G401 (cell line): Measurements from ENCODE around the gene RASA3. TPM values are rescaled to one million over a fixed set of nuclear protein-coding genes. Genes with fewer than 3 reads are reported as not detected.

Experiments used
- DNase-seq: peaks from one replicate; pipeline ENCODE4 v3.0.0-alpha.2; 2015; ENCODE audit warnings: low spot score
- in situ Hi-C: cut with HindIII; loops from 2 replicates; pipeline ENCODE4 v1.10.0; 2016; ENCODE audit warnings: low sequenced_read_pairs, mixed read lengths
- total RNA-seq: library from RNA; depleted of rRNA; stranded (reverse); fragments of >200 nt; shearing (Covaris generic); gene quantifications from 2 replicates; pipeline ENCODE4 v1.2.3, GENCODE V29; 2014

RASA3 gene
- total RNA-seq, 1 experiment from 2014 or later = 13.7 TPM

DNA sequence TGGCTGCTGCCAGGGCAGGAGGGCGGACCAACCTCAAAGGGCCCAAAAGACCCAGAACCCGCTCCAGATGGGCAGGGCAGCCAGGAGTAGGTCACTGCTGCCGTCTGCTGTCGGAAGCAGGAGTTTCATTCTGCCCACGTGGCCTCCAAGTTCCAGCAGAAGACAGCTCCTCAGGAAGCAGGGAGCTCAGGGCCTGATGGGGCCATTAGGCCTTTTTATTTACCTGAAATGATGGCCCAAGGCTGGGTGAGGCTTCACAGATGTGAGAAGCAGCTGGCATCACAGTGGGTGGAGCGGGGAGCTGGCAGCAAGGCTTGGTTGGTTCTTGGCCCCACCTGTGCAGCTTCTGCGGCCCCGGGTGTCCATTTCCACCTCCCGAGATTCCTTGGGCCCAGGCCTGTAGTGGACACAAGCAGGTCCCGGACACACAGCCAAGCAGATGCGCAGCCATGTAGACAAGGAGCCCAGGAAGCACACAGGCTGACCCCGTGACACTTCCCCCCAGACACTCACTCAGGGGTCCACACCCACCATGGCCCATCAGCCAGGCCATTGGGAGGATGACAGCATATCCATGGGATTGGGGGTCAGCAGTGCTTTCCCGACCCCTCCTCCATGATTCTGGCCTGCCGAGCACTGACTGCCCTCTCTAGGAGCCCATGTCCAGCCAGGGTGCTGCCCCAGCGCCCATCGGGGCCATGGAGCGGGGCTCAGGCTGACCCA, 185.0 kb downstream of the RASA3 start:
- in situ Hi-C loops = no loop called here
- peak; percentile 19 for DNase-seq

DNA sequence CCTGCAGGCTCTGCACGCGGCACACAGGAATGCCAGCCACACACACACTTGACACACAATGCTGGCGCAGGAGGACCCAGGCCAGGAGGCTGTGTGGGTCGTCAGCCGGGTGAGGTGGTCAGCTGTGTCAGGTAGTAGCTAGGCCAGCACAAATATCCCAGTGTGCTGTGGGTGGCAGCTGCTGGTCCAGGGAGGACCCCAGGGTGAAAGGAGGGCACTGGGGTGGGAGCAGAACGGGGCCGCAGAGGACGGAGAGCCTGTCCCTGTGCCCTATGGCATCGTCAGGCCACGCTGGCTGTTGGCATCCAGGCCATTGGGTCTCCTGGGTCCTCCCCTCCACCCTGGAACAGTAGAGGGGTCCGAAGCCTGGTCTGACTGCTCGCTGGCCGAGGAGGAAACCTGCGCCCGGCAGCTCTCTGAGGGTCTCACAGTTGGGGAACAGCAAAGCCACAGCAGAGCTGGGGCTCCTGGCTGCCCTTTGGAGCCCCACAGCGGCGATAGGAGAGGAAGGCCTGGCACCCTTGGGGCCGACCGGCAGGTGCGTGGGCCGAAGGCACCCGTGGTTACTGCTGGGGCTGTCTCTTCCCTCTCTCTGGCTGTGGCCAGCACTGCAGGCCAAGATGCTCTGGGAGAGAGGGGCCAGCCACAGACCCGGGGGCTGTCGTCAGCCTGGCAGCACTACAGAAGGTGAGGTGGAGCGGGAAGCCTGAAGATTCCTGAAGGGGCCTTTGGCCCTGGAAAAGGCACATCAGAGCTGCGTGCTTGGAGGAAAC, 185.8 kb downstream of the RASA3 start:
- in situ Hi-C loops = no loop called here
- DNase-seq = no peak

DNA sequence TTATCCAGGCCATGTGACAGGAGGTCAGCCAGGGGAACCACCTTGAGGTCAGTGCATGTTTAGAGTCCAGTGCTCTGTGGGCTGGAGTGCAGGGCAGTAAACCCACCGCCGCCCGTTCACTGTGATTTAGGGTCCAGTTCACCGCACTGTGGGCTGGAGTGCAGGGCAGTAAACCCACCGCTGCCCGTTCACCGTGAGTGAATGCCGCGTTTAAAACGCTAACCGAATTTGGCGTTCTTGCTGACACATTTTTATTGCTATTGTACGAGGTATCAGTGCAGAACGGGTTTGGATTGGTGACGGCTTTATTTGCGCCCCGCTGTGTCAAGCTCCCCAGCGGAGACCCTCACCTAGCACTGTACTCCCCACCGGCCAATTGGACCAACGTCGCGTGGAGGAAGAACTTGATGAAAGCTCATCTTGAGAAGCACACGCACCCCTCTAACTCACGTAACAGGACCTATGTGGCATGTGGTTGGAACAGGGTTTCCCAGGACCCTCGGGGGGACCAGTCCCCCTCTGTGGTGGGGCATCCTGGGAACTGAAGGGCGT, 186.5 kb downstream of the RASA3 start:
- in situ Hi-C loops = no loop called here
- DNase-seq = no peak

DNA sequence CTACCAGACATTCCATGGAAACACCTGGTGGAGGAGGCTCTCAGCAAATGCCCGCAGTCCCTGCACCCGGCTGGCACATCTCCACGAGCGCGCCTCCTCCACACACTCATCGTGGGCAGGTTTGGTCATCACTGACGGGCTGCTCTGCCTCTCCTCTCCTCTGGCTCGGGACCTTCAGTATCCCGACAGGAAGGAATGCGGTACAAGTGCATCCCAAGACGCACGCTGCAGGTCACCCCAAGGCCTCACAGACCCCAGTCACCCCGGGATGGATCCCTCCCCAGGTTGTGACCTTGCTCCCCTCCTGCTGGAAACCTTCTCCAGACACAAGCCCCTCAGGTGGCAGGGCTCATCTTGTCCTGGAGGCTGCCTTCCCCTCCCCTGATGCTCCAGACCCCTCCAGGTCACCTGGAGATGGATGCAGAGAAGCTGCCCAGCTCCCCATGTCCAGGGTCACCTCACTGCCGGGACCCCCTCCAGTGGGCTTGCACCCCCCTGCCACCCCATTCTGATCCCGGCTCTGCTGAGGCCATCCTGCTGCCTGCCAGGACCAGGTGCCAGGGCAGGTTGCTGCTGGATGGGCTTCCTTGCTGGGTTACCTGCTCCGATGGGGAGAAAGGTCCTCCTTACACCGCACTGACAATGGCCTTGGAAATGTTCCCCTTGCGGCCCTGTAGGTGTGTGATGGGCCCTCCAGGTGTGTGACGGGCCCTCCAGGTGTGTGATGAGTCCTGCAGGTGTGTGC, 188.4 kb downstream of the RASA3 start:
- in situ Hi-C loops = no loop called here
- no peak for DNase-seq

DNA sequence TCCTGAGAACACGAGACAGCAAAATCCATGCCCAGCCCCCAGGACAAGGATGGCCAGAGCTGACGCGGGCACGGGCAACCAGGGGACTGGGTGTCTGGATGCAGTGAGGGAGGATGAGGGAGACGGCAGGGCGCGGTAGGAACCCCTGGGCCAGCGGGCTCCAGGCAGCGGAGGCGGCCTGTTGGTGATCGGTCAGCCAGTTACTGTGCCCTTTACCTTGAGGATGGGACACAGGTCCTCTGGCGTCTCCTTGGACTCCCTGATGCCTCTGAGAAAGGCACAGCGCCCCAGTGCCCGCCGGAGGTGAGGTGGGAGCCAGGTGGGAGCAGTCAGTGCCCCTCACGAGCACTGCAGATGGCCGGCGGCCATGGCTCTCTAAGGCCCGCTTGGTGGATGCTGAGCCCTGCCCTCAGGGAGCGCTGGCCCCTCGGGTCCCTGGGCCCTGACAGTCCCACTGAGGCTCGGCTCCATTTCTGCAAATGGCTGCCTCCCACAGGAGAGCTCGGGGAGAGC, 189.8 kb downstream of the RASA3 start:
- no peak for DNase-seq
- in situ Hi-C loops = no loop called here

DNA sequence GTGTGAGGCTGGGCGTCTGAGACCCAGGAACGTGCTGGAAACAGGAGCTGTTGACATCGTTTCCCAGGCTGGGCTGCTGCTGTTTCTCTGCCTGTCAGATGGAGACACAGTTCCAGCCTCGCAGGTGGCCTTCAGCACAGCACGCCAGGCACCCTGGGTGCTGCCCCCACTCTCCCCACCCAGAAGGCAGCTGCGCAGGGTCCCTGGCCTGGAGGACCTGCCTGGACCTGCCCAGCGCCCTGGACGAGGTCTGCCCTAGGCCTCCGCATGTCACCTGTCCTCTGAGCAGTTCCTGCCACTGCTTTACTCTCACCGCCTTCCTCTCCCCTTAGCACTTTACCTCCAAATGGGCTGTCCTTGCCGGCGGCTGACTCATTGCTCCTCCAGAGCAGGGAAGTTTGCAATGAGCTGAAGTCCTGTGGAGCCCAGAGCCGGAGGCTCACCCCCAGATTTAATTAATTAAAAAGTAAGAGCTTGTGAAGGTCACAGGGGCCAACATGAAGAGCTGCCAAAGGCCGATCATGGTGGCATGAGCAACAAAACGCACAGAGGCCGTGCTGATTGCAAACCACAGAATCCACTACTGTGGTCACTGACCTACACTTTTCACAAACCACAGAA, 190.7 kb downstream of the RASA3 start:
- no peak for DNase-seq
- in situ Hi-C loops = no loop called here

DNA sequence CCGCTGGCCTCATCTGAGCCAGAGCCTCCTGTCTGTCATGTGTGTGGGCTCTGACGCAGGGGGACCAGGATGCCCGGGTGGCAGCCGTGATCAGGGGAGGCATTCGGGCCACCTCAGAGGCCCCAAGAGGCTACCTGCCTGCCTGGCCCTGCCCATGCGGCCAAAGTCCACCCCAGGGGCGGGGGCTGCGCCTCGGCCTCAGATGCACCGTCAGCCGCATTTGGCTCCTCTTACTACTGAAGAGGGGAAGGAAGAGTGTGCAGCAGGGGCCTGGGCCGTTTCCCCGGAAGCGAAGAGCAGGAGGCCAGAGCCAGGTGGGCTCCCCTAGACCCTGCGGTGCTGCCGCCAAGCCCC, 192.5 kb downstream of the RASA3 start:
- DNase-seq = no peak
- in situ Hi-C loops = no loop called here

DNA sequence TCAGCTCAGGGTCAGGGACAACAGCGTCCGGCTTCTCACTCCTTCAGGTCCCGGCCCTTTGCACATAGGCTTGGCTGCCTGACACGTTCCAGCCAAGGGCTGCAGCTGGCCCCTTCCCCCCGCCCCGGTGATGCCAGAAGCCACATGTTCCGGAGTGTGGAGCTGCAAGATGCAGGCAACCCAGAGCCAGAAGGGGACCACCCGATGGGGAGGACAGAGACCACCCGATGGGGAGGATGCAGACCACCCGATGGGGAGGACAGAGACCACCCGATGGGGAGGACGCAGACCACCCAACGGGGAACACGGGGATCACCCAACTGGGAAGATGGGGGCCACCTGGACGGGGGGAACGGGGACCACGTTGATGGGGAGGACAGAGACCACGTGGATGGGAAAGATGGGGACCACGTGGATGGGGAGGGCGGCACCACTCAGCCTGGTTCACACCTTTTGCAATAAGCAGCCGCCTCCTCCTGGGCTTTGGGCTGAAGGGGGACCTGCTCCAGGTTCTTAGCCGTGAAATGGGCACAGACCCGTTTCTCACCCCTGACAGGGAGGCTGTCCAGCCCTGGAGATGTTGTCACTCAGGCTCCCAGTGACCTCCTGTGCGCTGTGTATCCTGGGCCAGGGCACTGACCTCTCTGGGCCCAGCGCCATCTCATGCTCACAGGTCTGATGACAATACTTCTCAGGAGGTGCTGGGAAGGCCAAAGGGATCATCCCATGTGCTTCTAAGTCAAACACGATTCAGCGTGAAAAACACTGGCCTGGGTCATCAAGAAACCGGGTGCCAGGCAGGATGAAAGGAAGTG, 193.1 kb downstream of the RASA3 start:
- in situ Hi-C loops = no loop called here
- DNase-seq = no peak

DNA sequence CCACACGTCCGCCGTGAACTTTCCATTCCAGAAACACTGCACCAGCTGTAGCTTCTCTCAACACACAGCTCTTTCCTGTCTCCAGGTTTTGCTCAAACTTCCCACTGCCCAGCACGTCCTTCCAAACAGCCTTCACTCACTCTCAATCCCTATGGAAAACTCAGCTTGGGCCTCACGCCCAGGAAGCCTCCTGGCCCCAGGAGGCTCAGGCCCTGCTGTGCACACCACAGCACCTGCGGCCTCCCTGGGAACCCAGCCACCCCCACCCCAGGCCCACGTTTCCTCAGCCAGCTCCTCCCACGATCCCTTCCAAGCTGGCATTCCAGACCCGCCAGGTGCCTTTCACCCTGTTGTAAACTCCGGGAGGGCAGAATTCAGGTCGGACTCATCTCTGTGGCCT, 193.7 kb downstream of the RASA3 start:
- in situ Hi-C loops = no loop called here
- no peak for DNase-seq

DNA sequence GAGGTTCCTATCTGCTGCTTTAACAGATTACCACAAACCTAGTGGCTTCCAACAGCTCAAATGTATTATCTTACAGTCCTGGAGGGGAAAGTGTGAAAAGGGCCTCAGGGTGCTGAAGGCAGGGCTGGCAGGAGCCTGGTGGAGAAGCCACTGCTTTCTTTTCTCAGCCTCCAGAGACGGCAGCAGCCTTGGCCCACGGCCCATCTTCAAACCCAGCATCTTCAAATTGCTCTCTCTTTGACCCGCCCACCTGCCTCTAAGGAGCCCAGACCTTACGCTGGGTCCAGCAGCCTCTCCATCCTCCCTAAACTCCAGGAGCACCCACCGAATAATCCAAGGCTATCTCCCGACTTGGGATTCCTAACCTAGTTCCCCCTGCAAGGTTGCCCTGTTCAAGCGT, 194.2 kb downstream of the RASA3 start:
- in situ Hi-C loops = no loop called here
- no peak for DNase-seq

DNA sequence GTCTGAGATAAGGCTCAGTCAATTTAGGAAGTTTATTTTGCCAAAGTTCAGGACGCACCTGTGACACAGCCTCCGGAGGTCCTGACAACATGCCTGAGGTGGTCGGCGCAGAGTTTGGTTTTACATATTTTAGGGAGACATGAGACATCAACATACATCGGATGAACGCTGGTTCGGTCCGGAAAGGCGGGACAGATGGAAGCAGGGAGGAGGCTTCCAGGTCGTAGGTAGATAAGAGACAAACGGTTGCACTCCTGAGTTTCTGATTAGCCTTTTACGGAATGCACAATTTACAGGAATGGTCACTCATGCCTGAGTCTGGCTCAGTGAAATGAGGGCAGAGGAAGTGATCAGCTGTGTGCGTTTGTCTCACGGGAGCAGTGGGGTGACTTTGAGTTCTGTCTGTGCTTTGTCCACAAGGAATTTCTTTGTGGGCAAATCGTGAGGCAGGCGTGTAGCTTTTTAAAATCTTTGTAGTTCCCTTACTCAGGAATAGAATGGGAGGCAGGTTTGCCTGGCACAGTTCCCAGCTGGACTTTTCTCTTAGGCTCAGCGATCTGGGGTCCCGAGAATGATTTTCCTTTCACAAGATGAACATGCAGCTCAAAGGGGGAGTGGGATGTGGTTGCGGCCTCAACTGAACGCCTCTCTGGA, 194.8 kb downstream of the RASA3 start:
- in situ Hi-C loops = no loop called here
- DNase-seq = no peak

DNA sequence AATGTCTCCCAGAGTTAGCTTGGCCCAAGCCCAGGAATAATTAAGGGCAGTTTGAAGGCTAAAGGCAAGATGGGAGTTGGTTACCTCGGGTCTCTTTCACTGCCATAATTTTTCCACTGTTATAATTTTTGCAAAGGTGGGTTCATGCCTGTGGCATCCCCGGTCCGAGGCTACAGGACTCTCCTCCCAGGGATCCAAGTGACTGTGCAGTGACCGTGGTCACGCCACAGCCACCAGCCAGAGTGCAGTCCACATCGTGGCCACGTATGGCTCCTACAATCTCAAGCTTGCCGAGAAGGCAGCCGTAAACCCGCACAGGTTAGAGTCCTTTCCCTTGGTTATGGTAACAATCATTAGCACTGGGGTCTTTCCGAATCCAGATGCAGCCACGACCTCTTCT, 195.3 kb downstream of the RASA3 start:
- DNase-seq = no peak
- in situ Hi-C loops = no loop called here

DNA sequence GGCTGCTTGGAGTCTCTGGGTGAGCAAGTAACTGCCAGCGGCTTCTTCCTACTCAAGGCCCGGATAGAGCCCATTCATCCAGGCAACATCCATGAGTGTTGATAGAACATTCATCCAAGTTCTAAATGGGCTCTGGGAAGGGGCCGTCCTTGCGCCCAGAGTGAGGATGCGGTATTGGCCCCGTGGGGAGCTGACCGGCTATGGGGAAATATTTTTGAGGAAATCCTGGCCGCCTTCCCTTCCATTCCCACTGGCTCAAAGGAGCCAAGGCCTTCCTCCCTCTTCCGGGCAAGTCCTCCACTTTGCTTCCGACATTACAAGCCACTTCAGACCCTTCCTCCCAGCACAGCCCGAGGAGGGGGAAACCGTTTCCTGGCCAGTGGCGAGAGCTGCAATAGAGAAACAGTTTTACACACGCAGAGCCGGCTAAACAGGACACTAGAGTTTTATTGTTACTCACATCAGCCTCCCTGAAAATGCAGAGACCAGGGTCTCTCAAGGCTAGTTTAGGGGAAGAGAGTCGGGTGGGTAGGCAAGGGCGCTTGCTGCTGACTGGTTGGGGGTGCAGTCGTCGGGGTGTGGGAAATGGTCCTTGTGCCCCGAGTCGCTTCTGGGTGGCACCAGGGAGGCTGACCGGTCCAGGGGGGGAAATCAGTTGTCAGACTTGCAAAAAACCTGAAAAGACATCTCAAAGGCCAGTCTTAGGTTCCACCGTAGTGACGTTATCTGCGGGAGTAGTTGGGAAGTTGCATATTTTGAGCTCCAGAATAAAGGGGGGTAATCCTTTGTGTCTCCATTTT, 196.1 kb downstream of the RASA3 start:
- DNase-seq = no peak
- in situ Hi-C loops = no loop called here

DNA sequence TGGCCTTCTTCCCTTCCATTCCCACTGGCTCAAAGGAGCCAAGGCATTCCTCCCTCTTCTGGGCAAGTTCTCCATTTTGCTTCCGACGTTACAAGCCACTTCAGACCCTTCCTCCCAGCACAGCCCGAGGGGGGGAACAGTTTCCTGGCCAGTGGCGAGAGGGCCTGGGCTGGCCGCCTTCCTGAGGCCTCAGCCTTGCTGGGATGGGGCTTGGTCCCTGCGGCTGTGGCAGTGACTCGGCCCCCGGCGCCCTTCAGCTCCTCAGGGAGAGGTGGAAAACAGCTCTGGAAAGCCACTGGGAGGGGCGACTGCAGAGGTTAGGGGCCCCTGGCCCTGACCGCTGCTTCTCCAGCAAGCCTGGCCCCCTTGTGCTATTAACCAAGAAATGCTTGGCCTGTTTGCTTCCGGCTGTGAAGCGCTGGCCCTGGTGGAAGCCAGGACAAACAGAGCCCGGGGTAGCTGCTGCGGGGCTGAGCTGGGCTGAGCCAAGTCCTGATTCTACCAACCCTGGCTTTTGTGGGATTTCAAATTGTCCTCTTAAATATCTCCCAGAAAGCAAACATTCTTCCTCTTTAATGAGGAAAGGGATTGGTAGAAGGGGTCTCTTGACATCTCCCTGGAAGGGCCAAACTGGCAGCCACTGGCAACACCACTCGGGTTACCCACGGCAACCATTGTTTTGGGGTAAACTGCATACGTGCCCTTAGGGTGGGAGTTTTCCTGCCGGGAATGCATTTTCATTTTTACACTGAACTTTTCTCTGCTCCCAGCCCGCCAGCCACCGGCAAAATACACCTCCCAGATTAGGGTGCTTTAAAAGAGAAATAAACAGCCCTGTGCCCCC, 197.2 kb downstream of the RASA3 start:
- DNase-seq = no peak
- in situ Hi-C loops = no loop called here

DNA sequence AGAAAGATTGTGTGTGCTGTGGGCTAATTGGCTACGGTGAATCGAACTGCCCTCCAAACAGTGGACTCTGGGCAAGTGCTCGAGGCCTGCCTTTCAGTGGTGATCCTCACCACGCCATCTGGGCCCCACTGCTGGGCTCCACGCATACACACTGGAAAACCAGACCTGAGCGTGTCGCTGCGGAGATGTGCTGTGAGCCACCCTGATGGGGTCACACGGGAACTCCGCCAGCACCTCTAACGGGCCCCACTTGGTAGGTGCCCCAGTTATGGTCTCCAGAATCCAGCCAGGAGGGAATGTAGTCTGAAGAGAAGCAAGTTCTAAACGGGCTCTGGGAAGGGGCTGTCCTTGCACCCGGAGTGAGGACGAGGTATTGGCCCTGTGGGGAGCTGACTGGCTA, 197.8 kb downstream of the RASA3 start:
- in situ Hi-C loops = no loop called here
- no peak for DNase-seq

DNA sequence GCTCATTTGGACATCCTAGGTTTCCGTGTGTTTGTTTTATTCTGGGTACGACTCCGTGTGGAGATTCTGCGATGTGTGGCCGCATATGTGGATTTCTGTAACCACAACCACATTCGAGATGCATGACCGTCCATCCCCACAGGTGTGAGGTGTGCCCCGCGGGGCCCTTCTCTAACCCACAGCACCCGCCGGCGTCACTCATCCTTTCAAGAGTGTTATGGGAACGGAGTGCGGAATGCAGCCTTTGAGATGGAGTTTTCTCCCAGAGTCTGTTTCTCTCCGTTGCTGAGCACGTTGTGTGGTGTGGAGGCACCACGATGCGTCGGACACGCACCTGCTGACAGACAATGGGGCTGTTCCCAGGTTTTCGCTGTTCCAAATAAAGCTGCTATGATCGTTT, 198.5 kb downstream of the RASA3 start:
- DNase-seq = no peak
- in situ Hi-C loops = no loop called here
